HEK293T (cell line): Measurements from ENCODE around the gene CMTM1.

Experiments
- CTCF ChIA-PET: fragments of 350-600 bp; formaldehyde crosslinking; extraction: SDS; loops from one replicate; lab custom pipeline; 2021; ENCODE audit warnings: antibody characterized with exemption, inconsistent platforms; lab: Yijun Ruan, JAX
- POLR2A ChIA-PET: fragments of 350-600 bp; formaldehyde crosslinking; extraction: SDS; loops from one replicate; lab custom pipeline; 2020; ENCODE audit warnings: antibody characterized with exemption, inconsistent platforms; lab: Yijun Ruan, JAX
- DNase-seq: peaks from one replicate; pipeline ENCODE4 v3.0.0; 2012; ENCODE audit warnings: mixed read lengths; ENCODE audit errors: extremely low spot score
- ARNT ChIP-seq: fragments of 450-650 bp; IDR thresholded peaks from 2 replicates; pipeline ENCODE4 v1.6.1; 2017; ENCODE audit warnings: mild to moderate bottlenecking
- BHLHE40 ChIP-seq: fragments of 450-650 bp; IDR thresholded peaks from 2 replicates; pipeline ENCODE4 v1.6.1; 2016; ENCODE audit warnings: mild to moderate bottlenecking, moderate library complexity, borderline replicate concordance
- CTBP1 ChIP-seq: fragments of 450-650 bp; IDR thresholded peaks from 2 replicates; pipeline ENCODE4 v1.6.1; 2016; ENCODE audit warnings: borderline replicate concordance
- ELF4 ChIP-seq: fragments of 450-650 bp; IDR thresholded peaks from 2 replicates; pipeline ENCODE4 v1.6.1; 2017; ENCODE audit warnings: antibody characterized with exemption
- FOXA1 ChIP-seq: fragments of 450-650 bp; IDR thresholded peaks from 2 replicates; pipeline ENCODE4 v1.6.1; 2016; ENCODE audit warnings: mild to moderate bottlenecking
- FOXK2 ChIP-seq: fragments of 450-650 bp; IDR thresholded peaks from 2 replicates; pipeline ENCODE4 v1.6.1; 2016; ENCODE audit warnings: mild to moderate bottlenecking
- FOXM1 ChIP-seq: fragments of 450-650 bp; IDR thresholded peaks from 2 replicates; pipeline ENCODE4 v1.6.1; 2017; ENCODE audit warnings: mild to moderate bottlenecking, borderline replicate concordance
- HDGF ChIP-seq: fragments of 450-650 bp; IDR thresholded peaks from 2 replicates; pipeline ENCODE4 v1.6.1; 2017; ENCODE audit warnings: antibody characterized with exemption, borderline replicate concordance
- L3MBTL2 ChIP-seq: fragments of 450-650 bp; conservative IDR thresholded peaks from 2 replicates; pipeline ENCODE4 v1.6.1; 2016; ENCODE audit warnings: mild to moderate bottlenecking
- LEF1 ChIP-seq: fragments of 450-650 bp; IDR thresholded peaks from 2 replicates; pipeline ENCODE4 v1.6.1; 2017; ENCODE audit warnings: mild to moderate bottlenecking, borderline replicate concordance
- NFRKB ChIP-seq: fragments of 450-650 bp; IDR thresholded peaks from 2 replicates; pipeline ENCODE4 v1.6.1; 2016; ENCODE audit warnings: mild to moderate bottlenecking, moderate library complexity
- PKNOX1 ChIP-seq: fragments of 450-650 bp; IDR thresholded peaks from 2 replicates; pipeline ENCODE4 v1.6.1; 2016
- SP1 ChIP-seq: fragments of 450-650 bp; IDR thresholded peaks from 2 replicates; pipeline ENCODE4 v1.6.1; 2017
- SUZ12 ChIP-seq: fragments of 450-650 bp; IDR thresholded peaks from 2 replicates; pipeline ENCODE4 v1.6.1; 2016; ENCODE audit warnings: mild to moderate bottlenecking
- TARDBP ChIP-seq: fragments of 450-650 bp; IDR thresholded peaks from 2 replicates; pipeline ENCODE4 v1.6.1; 2016
- ZNF384 ChIP-seq: fragments of 450-650 bp; IDR thresholded peaks from 2 replicates; pipeline ENCODE4 v1.6.1; 2016

The CMTM1 gene

GRCh38 chr16:66520406-66521170 is 45.7 kb upstream of the CMTM1 start:
- ChIA-PET CTCF (interaction anchor here (0.6 to 0.7 kb wide), 2 partner anchors 8 to 432 kb away, joined by 3 read pairs; no protein-coding TSS in a partner anchor), POLR2A (interaction anchor here (0.9 kb wide), 1 partner anchor 29 kb away, joined by 3 read pairs; no protein-coding TSS in a partner anchor)
- TF ChIP-seq BHLHE40, result no peak
- TF ChIP-seq HDGF, result no peak
- no peak for TF ChIP-seq L3MBTL2
- no peak for TF ChIP-seq NFRKB
- no peak for TF ChIP-seq SP1
- TF ChIP-seq CTBP1, result no peak
- no peak for TF ChIP-seq FOXK2
- TF ChIP-seq SUZ12, result no peak
- no peak for TF ChIP-seq PKNOX1
- no peak for TF ChIP-seq ELF4
- no peak for DNase-seq

- POLR2A ChIA-PET, result interaction anchor here (0.9 kb wide), 1 partner anchor 28 kb away, joined by 3 read pairs; no protein-coding TSS in a partner anchor
- no peak for DNase-seq
- no peak for TF ChIP-seq FOXK2
- no peak for TF ChIP-seq NFRKB
- no peak for TF ChIP-seq BHLHE40
- no peak for TF ChIP-seq SUZ12
- CTCF ChIA-PET, result no interaction called here
Observed at GRCh38 chr16:66521252-66521713, 45.0 kb upstream of the CMTM1 start.

DNA sequence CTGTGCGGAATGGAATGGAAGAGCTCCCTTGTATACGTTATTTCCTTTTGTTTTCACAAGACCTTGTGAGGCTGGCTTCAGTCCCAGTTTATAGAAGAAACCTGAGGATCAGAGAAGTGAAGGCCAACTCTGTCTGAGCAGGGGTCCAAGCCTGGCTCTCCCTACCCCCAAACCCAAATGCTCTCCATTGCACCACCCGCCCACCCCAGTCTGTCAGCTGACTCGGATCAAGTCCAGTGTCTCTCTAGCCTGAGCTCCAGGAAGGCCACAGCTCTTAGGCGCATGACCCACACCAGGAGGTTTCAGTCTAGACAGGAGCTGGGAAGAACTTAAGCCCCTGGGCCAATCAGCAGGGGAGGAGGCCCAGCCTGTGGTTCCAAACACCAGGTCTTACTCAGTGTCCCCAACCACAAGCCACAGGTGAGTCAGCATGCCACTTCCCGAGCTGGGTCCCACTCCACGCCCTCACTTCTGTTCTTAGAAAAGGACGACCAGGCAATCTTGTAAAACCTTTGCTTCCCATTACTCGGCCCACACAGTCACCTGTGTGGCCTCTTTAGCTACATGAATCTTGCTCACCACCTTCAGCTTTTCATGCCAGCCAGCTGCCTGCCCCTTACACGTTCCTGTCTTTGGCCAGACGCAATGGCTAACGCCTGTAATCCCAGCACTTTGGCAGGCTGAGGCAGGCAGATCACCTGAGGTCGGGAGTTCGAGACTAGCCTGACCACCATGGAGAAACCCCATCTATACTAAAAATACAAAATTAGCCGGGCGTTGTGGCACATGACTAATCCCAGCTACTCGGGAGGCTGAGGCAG is 44.1 kb upstream of the CMTM1 start:
- POLR2A ChIA-PET, result no interaction called here
- TF ChIP-seq LEF1, result no peak
- no peak for TF ChIP-seq SUZ12
- TF ChIP-seq SP1, result no peak
- TF ChIP-seq ZNF384, result no peak
- TF ChIP-seq CTBP1, result no peak
- no peak for TF ChIP-seq PKNOX1
- CTCF ChIA-PET, result no interaction called here
- no peak for DNase-seq

DNA sequence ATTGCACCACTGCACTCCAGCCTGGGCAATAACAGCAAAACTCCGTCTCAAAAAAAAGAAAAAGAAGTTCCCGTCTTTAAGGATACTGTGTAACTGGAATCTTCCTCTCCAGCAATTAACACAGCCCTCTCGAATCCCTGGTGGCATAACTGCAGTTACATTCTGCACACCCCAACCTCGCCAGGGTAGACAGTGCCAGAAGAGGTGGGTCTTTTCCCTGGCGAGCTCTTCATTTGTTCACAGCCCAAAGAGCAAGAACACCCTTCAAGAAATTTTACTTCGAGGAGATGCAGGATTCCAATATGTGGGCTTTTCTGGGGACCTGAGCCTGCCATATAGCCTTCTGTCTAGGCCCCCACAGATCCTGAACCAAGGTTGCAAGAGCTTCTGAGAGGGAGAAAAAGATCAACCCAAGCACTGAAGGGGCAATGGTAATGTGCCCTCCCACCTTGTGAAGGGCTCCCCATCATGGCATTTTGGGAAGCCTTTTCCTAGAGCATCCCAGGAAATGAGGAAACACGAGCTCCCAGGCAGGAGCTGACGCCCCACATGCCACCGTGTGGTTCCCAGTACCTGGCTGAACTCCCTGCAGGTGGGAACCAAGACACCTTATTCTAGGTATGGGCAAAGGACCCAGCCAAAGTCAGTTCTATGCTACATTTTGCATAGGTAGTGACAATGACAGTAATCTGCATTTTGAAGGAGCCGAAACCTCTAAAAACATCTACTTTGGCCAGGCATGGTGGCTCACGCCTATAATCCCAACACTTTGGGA is 43.2 kb upstream of the CMTM1 start:
- ChIA-PET CTCF (no interaction called here), POLR2A (no interaction called here)
- TF ChIP-seq HDGF (no peak), NFRKB (no peak), BHLHE40 (no peak)
- no peak for DNase-seq

- ChIA-PET POLR2A (interaction anchor here (0.6 kb wide), 1 partner anchor 9 kb away, joined by 3 read pairs; no protein-coding TSS in a partner anchor), CTCF (no interaction called here)
- TF ChIP-seq LEF1, result no peak
- no peak for TF ChIP-seq PKNOX1
- no peak for TF ChIP-seq FOXK2
- no peak for TF ChIP-seq L3MBTL2
- no peak for TF ChIP-seq NFRKB
- no peak for TF ChIP-seq TARDBP
- no peak for TF ChIP-seq SUZ12
- TF ChIP-seq BHLHE40, result no peak
- no peak for TF ChIP-seq FOXM1
- TF ChIP-seq FOXA1, result no peak
- TF ChIP-seq ELF4, result no peak
- TF ChIP-seq HDGF, result no peak
- TF ChIP-seq CTBP1, result no peak
- TF ChIP-seq ARNT, result no peak
- no peak for TF ChIP-seq SP1
- no peak for TF ChIP-seq ZNF384
- no peak for DNase-seq
Observed at GRCh38 chr16:66523861-66524354, 42.3 kb upstream of the CMTM1 start.
